GM18508 (cell line): ENCODE measurements around the gene DSCAML1.

Experiments
- ATAC-seq: cut with Tn5 transposase; IDR thresholded peaks from one replicate; pipeline ENCODE4 v1.9.1; 2021; ENCODE audit warnings: moderate number of reproducible peaks; ENCODE audit not compliant: insufficient read depth, unreplicated experiment

The DSCAML1 gene

DNA sequence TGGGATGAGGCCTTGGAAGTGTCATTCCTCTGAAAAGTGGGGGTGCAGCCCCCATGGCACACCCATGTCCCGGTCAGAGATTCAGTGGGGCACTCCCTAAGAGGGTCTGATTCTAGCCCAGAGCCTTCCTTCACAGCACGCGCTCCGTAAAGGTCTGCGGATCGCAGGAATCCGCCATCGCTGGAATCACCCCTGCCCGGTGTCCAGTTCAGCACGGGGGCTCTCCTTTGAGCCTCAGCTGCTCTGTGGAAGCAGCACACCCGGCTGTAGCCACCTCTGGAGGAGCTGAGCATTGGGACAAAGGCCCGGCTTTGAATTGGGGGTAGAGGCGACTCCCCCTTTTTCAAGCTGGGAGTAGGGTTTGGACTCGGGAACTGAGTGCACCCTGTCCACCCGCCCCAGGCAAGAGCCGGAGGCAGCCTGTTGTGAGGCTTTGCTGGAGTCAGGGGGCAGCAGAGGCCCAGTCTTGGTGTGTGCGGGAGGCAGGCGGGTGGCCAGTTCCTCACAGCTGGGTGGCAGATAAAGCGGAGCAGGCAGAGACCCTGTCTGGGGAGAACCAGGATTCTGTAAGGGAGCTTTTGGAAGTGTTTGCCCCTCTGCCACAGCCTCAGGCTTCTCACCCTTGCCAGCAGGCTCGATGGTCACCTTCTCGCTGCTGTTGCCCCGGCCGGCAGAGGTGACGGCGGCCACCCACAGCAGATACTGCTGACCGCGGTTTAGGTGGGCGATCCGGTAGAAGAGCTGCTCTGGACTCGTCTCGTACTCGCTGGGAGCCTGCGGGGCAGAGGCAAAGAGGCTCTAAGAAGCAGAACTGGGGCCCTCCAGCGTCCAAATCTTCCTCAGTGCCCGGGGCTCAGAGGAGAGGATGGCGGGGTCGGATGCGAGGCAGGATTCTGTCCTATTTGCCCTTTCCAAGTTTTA, 353.5 kb downstream of the DSCAML1 start:
- ATAC-seq, result no peak

- no peak for ATAC-seq
Measured at GRCh38 chr11:117442869-117443239, 354.2 kb downstream of the DSCAML1 start.

DNA sequence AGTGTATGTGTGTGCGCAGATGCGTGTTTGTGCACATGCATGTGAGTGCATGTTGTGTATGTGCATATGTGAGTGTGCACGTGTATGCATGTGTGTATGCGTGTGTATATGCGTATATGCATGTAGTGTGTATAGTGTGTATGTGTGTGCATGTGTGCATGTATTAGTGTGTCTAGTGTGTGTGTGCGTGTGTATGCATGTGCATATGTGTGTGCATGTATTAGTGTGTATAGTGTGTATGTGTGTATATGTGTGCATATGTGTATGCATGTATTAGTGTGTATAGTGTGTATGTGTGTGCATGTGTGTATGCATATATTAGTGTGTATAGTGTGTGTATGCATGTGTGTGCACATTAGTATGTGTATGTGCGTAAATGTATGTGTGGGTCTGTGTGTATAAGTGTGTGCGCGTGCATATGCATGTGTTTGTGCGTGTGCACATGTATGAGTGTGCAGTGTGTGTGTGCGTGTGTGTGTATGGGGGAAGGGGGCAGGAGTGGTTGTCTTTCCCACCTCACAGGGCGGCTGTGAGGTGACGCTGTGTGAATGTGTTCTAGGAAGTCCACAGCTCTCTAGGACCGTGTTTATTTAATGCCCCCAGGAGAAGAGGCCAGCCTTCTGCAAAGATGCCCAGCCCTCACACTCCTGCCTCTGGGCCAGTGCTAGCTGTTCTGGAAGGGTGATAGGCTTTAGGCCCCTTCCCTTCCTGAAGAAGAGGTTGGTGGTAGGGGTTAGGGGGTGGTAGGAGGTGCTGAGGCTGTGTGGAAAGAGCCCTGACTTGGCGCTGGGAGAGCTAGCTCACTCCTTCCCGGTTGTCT, 354.8 kb downstream of the DSCAML1 start:
- ATAC-seq, result no peak

GRCh38 chr11:117441146-117441975, 355.7 kb downstream of the DSCAML1 start:
- ATAC-seq, result no peak

- ATAC-seq, result no peak
Measured at GRCh38 chr11:117440258-117440657, 356.8 kb downstream of the DSCAML1 start.

DNA sequence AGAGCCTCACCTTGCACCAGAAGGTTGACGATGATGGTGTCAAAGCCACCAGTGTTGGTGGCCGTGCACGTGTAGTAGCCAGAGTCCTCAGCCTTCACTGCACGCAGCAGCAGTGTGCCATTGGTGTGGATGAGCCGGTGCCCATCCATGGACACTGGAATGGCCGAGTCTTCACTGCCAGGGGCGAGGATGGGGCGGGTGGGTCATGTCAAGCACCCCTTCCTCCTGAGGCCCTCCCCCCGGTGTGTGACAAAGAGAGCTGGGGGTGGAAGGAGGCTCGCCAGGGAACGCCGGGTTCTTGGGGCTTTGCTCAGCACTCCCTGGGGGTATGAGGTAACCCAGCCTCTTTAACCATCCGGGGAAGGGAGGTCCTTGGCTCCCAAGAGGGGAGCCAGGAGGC, 357.8 kb downstream of the DSCAML1 start:
- no peak for ATAC-seq

GRCh38 chr11:117438371-117439000, 358.5 kb downstream of the DSCAML1 start:
- ATAC-seq, result no peak

- ATAC-seq, result no peak
Measured at GRCh38 chr11:117437791-117438130, 359.3 kb downstream of the DSCAML1 start.

- ATAC-seq, result no peak
Measured at GRCh38 chr11:117437041-117437790, 359.8 kb downstream of the DSCAML1 start.

DNA sequence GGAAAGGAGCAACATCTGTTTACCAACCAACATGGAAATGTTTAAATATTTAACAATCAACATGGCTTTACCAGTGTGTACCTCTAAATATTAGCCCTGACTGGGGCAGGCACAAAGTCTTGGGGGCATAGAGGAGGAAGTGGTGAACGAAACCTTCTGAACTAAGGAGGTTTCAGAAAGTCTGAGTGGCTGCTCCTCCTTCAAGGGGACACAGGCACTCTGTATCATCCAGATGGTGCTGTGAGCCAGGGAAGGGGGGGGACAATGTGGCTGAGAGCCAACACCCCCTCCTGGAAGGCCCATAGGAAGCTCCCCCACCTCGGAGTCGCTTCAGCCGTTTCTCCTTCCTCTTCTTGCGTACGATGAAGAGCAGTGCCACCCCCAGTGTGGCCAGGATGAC, 361.7 kb downstream of the DSCAML1 start:
- ATAC-seq, result no peak

GRCh38 chr11:117434481-117434880, 362.5 kb downstream of the DSCAML1 start:
- ATAC-seq, result no peak

GRCh38 chr11:117433717-117434116, 363.3 kb downstream of the DSCAML1 start:
- no peak for ATAC-seq

- ATAC-seq, result no peak
Measured at GRCh38 chr11:117431436-117431835, 365.6 kb downstream of the DSCAML1 start.

GRCh38 chr11:117430293-117430955, 366.6 kb downstream of the DSCAML1 start:
- no peak for ATAC-seq

DNA sequence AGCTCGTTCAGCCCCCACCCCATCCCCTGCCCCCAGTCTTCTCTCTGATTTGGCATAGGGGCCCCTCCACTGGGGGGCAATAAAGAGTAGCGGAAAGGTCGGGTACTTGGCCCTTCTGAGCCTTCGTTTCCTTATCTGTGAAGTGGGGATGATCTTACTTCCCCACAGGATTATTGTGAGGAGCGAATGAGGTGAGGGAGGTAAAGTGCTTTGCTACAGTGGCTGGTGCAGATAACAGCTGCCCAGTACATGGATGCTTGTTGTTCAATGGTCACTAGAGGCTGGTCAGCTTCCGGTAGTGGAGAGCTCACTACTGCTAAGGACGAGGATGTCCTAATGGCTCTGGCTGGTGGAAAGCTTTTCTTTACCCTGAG, 368.2 kb downstream of the DSCAML1 start:
- no peak for ATAC-seq

- no peak for ATAC-seq
Measured at GRCh38 chr11:117428186-117428855, 368.7 kb downstream of the DSCAML1 start.

DNA sequence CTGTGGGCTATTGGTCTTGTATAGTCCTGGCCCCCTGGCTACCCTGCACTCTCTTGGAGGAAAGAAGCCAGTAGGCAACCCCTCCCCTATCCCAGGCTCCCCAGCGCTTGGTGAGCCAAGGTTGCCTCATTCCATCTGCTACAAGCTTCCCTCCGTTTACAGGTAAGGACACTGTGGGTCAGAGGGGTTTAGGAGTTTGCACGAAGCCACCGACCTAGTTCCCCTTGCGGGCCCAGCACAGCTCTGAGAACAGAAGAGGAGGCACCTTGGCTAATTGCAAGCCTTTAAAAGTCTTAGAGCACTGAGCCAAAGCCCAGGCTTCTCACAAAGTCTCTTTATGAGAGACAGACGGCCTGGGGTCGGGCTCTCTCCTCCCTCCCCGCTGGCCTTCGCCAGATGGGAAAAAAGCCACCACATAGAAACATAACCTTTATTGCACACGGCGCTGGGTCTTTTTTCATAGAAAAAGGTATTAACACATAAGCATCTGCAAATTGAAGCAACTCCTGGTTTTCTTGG, 369.6 kb downstream of the DSCAML1 start:
- ATAC-seq, result no peak

GRCh38 chr11:117426941-117427340, 370.1 kb downstream of the DSCAML1 start:
- ATAC-seq, result no peak
